ENCODE data around the gene GNAI3.

Gene GNAI3

DNA sequence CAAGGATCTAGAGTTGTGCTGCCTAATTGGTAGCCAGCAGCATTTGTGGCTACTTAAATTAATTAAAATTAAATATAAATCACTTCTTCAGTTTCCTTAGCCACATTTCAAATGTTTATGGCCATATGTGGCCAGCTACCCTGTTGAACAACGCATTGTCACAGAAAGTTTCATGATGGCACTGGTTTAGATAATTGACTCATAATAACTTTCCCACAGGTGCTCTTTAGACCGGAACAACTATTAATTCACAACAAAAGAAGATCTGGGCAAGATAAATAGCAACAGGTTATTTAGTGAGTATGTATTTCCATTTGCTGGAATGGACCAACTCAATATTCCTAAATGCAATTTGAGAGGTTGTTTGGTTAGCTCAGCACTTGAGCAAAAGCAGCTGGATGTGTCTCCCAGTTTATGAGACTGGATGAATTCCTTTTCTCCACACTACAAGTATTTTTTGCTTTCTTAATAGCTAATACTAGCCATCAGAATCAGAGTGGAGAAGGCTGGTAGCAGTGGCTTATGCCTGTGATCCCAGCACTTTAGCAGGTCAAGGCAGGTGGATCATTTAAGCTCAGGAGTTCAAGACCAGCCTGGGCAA, 35.2 kb upstream of the GNAI3 start:
- TF ChIP-seq POLR2A (IDR thresholded peaks at IDR 0.05; ENCODE audit: low read length) (no peak), GATA1 (IDR thresholded peaks at IDR 0.05; ENCODE audit: low read depth, low read length) (no peak)
- no peak for DNase-seq

DNA sequence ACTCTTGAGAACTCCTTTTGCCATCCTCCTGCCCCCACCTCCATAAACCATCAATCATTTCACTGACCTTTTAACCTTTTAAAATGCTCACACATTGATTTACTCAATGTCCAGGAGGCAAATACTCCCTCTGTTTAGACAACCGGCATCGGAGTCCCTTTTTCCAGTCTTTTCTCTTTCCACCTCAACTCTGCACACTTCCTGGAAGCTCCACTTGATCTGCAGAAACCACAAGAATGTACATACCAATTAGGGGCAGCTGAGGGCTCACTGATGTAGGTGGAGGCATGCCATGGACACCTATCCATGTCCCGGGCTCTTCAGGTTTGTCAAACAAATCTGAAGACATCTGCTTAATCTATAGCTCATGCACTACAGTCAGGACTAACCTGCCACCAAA, 33.6 kb upstream of the GNAI3 start:
- TF ChIP-seq GATA1 (IDR thresholded peaks at IDR 0.05; ENCODE audit: low read depth, low read length) (no peak), POLR2A (IDR thresholded peaks at IDR 0.05; ENCODE audit: low read length) (no peak)
- DNase-seq, result no peak

DNA sequence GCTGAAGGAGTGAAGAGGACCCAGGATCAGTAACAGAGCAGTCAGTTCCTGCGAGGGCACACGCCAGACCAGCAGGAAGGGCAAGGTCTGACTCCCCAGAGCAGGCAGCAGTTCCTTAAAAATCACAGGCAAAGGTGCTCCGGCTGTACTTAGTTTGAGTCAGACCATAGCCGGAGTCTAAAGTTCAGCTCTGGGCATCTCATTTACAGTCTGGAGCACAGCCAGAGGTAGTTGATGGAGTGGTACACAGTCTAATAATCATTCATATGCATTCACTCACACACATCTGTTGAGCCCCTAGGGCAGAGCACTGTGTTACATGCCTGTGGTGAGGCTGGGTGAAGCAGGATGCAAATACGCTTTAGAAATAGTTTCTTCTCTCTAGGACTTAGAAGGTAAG, 31.5 kb upstream of the GNAI3 start:
- no peak for DNase-seq
- TF ChIP-seq POLR2A (IDR thresholded peaks at IDR 0.05; ENCODE audit: low read length), result no peak
- no peak for TF ChIP-seq GATA1 (IDR thresholded peaks at IDR 0.05; ENCODE audit: low read depth, low read length)

DNA sequence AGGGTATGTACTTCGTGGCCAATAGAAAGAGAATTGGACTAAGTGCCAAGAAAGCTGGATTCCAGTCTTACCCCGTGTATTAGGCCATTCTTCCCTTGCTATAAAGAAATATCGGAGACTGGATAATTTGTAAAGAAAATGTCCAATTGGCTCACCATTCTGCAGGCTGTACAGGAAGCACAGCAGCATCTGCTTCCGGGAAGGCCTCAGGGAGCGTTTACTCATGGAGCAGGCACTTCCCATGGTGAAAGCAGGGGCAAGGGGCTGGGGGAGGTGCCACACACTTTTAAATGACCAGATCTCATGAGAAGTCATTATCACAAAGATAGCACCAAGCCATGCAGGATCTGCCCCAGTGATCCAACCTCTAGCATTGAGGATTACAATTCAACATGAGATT, 31.1 kb upstream of the GNAI3 start:
- no peak for DNase-seq
- no peak for TF ChIP-seq GATA1 (IDR thresholded peaks at IDR 0.05; ENCODE audit: low read depth, low read length)
- no peak for TF ChIP-seq POLR2A (IDR thresholded peaks at IDR 0.05; ENCODE audit: low read length)

DNA sequence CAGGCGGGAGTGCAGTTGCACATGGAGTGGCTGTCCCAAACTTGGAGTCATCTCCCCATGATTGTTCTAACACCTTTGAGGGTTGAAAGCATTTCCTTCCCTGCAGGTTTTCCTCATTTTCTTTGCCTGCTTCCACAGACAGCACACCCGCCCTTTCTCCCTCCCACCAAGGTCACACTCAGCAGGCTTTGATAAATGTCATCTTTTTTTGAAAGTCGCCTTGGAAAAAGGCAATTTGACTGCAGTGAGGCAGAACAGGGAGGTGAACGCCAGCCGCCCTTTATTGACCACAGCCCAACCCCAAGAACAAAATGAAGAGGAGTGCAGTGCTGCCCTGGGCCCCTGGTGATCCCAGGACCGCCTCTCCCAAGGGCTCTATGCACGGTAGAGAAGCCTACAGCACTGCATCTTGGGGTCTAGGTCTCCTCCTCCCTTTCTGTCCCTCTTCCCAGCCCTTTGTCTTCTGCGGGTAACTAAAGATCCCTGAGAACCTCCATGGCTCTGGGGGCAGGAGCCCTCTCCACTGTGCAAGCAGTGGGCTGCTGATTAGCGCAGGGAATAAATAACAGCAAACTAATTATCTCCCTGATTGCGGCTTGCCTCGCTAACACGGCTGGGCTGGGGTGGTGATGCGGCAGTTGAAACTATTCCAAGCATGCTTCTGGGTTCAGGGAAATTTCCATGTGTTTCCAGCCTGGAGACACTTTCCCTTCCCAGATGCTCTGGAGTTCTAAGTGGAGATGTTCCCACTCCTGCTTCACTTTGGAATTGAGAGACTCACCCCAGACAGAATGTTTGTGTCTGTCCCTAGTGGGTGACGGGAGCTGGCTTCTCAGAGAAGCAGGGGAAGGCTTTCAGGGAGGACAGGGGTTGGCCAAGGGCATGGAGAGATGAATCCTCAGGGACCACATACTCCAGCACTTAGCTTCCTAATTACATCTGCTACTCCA, 27.1 kb upstream of the GNAI3 start:
- no peak for DNase-seq
- TF ChIP-seq POLR2A (IDR thresholded peaks at IDR 0.05; ENCODE audit: low read length) (no peak), GATA1 (IDR thresholded peaks at IDR 0.05; ENCODE audit: low read depth, low read length) (no peak)

DNA sequence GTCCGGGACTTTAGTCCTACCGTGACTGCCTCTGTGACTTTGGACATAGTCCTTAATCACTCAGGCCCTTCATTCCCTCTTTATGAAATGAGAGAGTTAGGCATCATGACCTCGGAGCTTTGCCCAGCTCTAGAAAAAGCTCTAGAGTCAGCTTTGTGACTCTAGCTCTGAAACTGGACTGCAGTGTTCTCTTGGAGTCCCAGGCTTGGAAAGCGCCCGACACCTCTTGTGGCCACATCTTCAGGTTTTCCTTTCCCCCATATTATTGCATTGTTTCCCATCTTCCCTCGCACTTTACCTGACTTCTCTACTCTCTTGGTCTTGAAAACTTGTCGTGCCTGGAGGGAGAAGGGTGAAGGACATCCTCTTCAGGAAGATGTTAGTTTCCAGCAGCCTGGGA, 26.4 kb upstream of the GNAI3 start:
- TF ChIP-seq GATA1 (IDR thresholded peaks at IDR 0.05; ENCODE audit: low read depth, low read length) (no peak), POLR2A (IDR thresholded peaks at IDR 0.05; ENCODE audit: low read length) (no peak)
- no peak for DNase-seq

DNA sequence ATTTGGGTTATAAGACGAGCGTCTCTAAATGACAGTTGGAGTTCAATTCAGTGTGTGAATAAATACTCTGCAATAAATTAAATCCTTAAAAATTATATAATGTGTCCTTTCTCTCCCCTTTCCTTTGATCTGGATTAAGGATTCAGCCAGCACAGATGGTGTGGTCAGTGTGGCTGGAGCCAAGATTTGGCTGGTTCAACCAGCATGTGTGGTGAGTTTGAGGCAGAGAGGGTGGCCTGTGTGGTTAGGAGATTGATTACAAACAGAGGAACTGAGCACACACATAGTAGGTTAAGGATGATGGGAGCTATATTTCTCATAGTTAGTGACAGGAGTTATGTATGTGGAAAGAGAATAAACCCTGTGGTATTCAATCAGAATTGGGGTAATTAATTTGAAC, 24.7 kb upstream of the GNAI3 start:
- no peak for TF ChIP-seq POLR2A (IDR thresholded peaks at IDR 0.05; ENCODE audit: low read length)
- no peak for TF ChIP-seq GATA1 (IDR thresholded peaks at IDR 0.05; ENCODE audit: low read depth, low read length)
- DNase-seq, result no peak

DNA sequence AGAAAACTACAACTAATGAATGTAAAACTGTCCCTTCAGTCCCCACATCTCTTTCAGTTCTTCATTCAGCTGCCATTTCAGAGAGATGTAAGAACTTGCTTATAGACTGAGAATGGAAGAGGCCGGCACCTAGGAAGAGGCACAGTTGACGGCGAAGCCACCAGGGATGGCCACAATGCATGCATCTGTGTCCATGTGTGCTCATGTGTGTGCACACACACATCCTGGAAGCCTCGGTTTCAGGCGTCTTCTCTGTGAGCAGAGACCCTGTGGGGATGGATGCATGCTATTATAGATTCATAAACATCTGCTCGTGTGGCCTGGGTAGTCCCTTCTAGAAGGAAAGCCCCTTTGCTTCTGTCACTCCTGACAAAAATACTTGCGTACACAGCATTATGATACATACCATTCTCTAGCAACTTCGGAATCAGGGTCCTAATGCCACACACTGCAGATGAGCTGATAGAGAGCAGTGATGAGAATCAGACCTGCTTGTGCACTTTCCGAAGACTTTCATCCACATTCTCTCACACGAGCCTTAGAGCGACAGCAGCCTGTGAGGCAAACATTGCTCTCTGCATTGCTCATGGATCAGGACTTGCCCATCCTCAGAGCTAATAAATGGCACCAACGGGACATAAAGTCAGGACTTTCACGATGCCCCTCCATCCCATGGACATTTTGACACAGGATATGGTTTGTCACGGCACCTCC, 21.2 kb upstream of the GNAI3 start:
- TF ChIP-seq POLR2A (IDR thresholded peaks at IDR 0.05; ENCODE audit: low read length), result no peak
- no peak for TF ChIP-seq GATA1 (IDR thresholded peaks at IDR 0.05; ENCODE audit: low read depth, low read length)
- DNase-seq, result no peak

DNA sequence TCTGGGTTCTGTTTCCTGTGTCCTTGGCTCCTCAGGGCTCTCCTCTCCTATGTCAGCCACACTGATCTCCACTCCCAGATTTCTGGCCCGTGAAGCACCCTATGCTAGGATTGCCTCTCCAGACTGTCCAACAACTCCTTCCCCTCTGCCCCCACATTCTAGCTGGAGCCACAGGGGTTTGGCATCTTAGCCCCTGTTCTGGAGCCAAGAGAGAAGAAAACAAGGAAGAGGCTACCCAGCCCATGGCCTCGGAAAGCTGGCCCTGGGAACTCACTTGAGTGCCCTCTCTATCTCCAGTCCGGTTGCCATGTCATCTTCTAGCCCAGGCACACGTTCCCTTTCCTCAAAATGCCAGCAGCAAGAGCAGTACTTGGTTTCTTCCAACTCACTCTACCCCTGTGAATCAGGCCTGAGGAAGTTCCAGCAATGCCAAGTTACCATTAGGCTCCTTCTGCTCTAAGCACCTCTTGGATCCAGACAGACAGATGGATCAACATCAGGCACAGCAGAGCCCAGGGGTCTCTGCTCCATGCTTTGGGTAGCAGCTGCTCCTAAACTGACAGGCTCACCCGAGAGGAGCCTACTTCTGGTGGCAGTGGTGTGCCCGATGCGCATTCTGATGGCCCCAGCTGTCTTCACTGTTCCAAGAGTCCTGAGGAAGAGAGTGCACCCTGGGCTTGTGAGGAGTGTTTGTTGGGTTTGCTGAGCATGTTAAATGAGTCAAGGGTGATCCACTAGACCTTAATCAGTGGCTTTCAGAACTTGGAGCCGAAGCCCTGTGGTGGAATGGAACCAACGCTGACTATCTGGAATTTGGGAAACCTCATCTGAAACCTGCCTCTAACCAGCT, 20.3 kb upstream of the GNAI3 start:
- no peak for DNase-seq
- TF ChIP-seq GATA1 (IDR thresholded peaks at IDR 0.05; ENCODE audit: low read depth, low read length) (no peak), POLR2A (IDR thresholded peaks at IDR 0.05; ENCODE audit: low read length) (no peak)

DNA sequence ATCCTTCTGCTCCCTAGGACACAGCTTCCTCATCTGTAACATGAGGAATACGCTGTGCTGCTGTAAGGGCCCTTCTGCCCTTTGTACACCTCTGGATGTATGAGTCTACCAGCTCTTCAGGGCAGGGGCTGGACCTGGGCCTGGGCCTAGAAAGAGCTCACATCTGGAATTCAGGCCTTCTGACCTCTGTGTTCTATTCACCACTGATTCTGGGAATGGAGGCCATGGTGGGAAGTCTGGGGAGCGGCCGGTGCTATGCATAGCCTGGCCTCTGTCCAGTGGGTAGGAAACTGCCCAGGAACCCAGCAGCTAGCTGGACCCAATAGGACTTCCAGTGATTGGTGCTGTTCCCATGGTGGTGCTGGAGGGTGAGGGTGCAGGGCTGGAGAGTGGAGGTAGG, 19.7 kb upstream of the GNAI3 start:
- DNase-seq, result no peak
- TF ChIP-seq POLR2A (IDR thresholded peaks at IDR 0.05; ENCODE audit: low read length) (no peak), GATA1 (IDR thresholded peaks at IDR 0.05; ENCODE audit: low read depth, low read length) (no peak)

DNA sequence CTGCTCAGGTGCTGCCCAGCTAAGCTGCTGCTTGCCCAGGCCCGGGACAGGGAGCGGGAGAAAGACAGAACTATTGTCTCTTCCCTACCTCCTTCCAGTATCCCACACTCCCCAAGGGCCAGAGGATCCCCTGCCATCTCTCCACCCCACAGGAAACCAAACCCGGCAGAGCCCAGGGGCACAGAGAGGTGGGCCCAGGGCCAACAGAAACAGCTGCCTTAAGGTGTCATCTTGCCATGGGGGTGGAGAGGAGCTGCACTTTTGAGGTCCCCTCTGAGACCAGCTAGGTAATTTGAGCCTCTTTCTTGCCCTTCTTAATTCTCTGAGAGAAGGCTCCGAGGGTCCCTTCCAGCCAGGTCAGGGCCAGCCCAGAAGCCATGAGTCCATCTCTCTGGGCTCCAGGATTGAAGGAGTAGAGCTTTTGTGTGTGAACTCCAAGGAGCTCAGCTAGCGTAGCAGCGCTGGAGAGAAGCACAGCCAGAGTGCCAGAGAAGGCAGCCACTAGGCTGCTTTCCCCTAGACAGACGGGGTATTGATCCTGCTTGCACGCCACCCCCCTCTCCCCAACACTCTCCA, 18.4 kb upstream of the GNAI3 start:
- TF ChIP-seq GATA1 (IDR thresholded peaks at IDR 0.05; ENCODE audit: low read depth, low read length) (no peak), POLR2A (IDR thresholded peaks at IDR 0.05; ENCODE audit: low read length) (no peak)
- no peak for DNase-seq

DNA sequence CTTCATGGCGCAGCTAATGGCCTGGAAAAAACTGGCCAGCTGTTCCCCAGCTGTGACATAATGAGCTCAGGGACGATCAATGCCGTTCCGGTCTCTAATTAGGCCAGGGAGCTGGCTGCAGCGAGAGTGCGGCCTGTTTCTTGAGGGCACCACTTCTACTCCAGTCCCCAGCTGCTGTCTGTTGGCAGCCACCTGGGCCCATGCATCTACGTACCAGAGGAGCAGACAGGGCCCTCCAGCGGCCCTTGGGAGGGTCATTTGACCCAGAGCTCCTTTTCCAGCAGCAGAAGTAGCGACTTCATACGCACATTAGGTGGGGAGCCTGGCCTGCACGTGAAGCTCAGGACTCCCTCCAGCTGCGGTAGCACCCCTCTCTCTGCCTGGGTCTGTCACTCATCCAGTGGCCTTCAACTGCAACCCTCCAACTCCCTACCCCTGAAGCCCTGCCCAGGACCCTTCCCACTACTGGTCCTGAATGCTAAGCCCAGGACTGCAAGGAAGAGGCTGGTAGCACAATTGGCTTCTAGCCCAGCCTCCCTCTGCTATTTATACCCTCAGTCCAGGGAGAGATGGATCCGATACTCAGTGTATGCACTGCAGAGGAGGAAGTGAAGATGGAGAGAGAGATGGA, 17.8 kb upstream of the GNAI3 start:
- TF ChIP-seq GATA1 (IDR thresholded peaks at IDR 0.05; ENCODE audit: low read depth, low read length) (no peak), POLR2A (IDR thresholded peaks at IDR 0.05; ENCODE audit: low read length) (no peak)
- DNase-seq, result no peak

DNA sequence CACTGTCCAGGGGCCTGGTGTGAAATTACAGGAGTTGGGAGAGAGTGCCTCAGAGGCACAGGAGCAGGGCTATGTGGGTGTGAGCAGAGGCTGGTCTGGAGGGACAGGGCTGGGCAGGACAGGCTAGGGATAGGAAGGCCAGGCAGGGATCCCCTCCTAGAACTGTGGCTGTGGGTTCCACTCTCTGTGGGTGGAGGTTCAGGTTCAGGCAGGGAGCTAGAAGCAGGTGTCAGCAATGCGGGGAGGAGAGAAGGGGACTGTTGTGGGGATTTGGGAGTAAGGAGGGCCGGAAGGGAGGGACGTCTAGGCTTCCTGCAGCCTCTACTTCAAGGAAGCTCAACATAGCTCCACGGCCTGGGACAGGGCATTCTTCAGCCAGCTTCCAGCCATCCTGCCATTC, 17.0 kb upstream of the GNAI3 start:
- TF ChIP-seq POLR2A (IDR thresholded peaks at IDR 0.05; ENCODE audit: low read length) (no peak), GATA1 (IDR thresholded peaks at IDR 0.05; ENCODE audit: low read depth, low read length) (no peak)
- no peak for DNase-seq
